ENCODE results near the gene EXOC6.

DNA sequence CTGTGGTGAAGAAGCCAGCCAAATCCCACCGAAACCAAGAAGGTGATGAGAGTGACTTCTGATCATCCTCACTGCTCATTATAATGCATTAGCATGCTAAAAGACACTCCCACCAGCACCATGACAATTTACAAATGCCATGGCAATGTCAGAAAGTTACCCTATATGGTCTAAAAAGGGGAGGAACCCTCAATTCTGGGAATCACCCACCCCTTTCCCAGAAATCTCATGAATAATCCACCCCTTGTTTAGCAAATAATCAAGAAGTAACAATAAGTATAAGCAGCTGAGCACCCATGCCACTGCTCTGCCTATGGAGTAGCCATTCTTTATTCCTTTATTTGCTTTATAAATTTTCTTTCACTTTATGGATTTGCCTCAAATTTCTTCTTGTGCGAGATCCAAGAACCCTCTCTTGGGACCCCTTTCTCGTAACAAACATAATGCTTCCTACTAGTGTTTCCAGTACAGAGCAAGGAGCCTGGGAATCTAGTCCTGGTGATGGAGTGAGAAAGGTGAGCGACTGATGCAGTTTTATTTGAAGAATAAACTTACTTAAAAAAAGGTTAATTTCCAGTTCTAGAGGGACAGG, 18.4 kb upstream of the EXOC6 start:
- TF ChIP-seq, protein P1, sequence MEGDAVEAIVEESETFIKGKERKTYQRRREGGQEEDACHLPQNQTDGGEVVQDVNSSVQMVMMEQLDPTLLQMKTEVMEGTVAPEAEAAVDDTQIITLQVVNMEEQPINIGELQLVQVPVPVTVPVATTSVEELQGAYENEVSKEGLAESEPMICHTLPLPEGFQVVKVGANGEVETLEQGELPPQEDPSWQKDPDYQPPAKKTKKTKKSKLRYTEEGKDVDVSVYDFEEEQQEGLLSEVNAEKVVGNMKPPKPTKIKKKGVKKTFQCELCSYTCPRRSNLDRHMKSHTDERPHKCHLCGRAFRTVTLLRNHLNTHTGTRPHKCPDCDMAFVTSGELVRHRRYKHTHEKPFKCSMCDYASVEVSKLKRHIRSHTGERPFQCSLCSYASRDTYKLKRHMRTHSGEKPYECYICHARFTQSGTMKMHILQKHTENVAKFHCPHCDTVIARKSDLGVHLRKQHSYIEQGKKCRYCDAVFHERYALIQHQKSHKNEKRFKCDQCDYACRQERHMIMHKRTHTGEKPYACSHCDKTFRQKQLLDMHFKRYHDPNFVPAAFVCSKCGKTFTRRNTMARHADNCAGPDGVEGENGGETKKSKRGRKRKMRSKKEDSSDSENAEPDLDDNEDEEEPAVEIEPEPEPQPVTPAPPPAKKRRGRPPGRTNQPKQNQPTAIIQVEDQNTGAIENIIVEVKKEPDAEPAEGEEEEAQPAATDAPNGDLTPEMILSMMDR (conservative IDR thresholded peaks at IDR 0.05) = no peak
- TF ChIP-seq EZH2 (IDR thresholded peaks at IDR 0.05; ENCODE audit: low read depth) = no peak

Data from PC-9 (cell line).